ENCODE results near the gene TOP2A.
A peak's percentile ranks its signal among the peaks of the same experiment; 100 is the strongest.

TOP2A gene

DNA sequence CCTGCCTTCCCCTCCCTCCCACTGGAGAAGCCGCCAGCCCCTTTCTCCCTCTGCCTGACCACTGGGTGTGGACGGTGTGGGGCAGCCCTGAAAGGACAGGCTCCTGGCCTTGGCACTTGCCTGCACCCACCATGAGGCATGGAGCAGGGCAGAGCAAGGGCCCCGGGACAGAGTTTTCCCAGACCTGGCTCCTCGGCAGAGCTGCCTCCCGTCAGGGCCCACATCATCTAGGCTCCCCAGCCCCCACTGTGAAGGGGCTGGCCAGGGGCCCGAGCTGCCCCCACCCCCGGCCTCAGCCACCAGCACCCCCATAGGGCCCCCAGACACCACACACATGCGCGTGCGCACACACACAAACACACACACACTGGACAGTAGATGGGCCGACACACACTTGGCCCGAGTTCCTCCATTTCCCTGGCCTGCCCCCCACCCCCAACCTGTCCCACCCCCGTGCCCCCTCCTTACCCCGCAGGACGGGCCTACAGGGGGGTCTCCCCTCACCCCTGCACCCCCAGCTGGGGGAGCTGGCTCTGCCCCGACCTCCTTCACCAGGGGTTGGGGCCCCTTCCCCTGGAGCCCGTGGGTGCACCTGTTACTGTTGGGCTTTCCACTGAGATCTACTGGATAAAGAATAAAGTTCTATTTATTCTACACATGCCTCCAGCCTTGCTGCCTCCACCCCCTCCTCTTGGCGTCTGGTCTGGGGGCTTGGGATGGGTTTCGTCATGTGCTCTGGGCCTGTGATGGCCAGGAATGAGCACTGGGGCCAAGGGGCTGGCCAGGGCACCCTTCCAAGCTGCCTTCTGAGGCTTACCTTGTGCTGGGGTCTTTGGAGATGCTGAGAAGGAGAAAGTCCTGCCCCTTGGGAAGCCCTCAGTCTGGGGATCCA is 60.5 kb downstream of the TOP2A start:
- DNase-seq, result no peak

DNA sequence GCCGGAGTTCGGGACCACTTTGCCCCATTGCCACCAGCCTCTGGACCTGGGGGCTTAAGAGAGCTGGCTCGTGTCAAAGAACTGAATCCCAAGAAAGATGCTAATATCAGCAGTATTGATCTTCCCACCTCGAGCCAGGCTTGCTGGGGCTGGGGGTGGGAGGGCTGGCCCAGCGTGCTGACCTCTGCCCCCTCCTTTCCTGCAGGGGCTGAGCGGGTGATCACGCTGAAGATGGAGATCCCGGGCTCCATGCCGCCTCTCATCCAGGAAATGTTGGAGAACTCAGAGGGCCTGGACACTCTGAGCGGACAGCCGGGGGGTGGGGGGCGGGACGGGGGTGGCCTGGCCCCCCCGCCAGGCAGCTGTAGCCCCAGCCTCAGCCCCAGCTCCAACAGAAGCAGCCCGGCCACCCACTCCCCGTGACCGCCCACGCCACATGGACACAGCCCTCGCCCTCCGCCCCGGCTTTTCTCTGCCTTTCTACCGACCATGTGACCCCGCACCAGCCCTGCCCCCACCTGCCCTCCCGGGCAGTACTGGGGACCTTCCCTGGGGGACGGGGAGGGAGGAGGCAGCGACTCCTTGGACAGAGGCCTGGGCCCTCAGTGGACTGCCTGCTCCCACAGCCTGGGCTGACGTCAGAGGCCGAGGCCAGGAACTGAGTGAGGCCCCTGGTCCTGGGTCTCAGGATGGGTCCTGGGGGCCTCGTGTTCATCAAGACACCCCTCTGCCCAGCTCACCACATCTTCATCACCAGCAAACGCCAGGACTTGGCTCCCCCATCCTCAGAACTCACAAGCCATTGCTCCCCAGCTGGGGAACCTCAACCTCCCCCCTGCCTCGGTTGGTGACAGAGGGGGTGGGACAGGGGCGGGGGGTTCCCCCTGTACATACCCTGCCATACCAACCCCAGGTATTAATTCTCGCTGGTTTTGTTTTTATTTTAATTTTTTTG is 61.6 kb downstream of the TOP2A start:
- no peak for DNase-seq

DNA sequence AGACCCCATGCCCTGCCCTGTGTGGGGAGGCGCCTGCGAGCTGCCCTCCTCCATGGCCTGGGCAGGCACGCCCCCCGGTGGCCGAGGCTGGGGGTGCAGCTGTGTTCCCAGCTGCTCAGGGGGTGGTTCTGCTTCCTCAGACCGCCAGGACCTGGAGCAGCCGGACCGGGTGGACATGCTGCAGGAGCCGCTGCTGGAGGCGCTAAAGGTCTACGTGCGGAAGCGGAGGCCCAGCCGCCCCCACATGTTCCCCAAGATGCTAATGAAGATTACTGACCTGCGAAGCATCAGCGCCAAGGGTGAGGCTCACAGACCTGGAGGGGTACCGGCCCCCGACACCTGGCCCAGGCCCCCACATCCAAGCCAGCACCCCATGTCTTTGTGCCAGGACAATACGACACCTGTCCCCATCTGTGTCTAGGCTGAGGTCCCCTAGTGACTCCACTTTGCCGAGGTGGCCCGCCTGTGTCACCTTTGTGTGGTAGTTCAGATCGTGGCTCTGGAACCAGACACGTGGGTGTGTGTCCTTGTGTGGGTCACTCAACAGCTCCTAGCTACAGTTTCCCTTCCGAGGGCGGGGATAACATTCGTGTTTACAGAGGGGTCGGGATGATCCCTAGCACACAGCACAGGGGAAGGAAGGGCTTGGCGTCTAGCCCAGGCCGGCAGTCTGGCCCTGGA is 62.4 kb downstream of the TOP2A start:
- DNase-seq, result peak; percentile 44

DNA sequence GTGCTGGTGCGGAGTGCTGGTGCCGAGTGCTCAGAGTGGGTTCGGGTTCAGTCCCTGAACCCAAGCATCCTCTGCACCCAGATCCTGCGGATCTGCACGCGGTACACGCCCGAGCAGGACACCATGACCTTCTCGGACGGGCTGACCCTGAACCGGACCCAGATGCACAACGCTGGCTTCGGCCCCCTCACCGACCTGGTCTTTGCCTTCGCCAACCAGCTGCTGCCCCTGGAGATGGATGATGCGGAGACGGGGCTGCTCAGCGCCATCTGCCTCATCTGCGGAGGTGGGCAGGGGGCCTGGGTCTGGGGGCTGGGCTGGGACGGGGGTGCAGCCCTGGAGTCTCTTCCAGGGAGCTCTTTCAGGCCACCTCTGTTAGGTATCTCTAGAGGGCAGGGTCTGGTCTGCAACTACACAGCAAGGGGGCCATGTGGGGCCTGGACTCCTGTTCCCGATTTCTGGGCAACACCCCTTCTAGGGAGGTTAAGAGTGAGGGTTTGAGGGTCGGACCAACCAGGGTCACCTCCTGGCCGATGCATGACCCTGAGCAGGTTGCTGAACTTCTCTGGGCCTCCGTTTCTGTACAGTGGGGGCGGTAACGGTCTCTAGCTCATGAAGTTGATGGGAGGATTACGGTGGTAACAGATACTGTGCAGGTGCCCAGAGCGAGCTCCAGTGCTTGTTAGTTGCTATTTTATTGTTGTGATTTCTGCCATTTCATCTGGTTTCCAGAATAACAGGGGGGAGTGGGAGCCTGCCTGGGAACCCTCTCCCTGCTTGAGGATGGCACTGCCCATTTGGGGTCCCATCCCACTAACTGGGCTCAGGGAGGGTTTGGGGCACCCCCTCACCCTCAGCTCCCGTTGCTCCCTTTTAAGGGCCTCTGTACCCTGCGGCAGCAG is 63.2 kb downstream of the TOP2A start:
- no peak for DNase-seq

DNA sequence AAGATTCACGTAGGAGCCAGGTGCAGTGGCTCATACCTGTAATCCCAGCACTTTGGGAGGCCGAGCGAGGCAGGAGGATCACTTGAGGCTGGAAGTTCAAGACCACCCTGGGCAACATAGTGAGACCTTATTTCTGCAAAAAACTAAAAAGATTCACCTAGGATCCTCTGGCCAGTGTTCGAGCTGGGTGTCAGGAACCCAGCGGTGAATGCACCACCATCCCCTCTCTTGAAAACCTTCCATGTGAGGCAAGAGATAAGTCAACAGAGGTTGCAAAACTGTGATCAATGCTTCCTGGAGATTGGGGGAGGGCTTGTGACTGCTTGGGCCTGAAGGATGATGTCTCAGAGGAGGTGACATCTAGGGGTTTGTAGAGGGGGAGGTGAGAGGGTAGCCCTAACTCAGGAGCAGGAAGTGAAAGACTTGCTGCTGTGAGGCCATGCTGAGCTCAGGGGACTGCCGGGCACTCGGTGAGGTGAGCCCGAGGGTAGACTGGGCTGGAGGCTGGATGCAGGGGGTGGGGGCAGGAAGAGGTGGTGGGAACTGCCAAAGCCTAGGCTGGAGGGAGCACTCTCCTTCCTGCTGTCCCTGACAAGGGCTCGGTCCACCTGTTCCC is 64.8 kb downstream of the TOP2A start:
- DNase-seq, result no peak

DNA sequence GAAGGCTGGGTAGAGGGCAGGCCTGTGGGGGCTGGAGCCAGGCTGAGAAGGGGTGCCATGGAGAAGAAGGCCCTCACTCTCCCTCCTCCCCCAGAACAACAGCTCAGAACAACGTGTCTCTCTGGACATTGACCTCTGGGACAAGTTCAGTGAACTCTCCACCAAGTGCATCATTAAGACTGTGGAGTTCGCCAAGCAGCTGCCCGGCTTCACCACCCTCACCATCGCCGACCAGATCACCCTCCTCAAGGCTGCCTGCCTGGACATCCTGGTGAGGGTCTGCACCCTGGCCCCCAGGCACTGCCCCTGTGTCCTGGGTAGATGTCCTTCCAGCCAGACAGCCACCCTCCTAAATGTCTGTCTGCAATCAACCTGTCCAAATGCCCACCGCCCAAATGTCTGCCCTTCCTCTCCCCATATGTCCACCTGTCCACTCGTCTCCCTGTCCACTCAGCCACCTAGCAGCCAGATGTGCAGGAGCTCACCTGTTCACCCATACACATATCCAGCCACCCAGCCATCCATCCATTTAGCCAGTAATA is 65.4 kb downstream of the TOP2A start:
- no peak for DNase-seq

DNA sequence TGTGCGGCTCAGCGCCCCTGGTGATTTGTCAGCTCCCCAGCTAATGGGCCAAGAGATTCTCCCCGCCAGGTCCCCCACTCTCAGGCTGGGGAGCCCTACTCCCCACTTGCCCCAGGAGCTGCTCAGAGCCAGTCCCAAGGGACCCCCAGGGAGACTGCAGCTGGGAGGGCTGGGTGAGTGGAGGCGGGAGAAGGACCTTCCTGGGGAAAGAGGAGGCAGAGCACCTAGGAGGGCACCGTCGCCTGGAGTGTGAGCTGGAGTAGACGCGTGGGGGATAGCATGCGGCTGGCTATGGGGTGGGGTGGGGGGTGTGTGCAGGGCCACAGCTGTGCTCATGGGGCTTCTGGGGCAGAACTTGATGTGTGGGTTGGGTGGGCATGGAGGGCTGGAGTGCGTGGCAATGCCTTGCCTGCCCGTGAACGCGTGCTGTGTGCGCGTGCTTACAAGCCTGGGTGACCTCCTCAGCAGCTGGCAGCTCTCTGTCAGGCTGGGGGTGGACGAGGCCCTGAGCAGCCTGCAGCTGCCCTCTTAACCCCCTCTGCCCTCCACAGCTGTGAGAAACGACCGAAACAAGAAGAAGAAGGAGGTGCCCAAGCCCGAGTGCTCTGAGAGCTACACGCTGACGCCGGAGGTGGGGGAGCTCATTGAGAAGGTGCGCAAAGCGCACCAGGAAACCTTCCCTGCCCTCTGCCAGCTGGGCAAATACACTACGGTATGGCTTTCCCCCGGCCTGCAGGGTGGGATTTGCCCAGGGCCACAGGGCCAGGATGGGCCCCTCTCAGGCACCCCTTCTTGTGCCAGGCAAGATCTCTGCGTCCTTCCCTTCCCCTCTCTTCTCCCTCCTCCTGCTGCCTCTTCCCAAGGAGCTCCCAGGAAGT is 66.1 kb downstream of the TOP2A start:
- DNase-seq, result no peak

DNA sequence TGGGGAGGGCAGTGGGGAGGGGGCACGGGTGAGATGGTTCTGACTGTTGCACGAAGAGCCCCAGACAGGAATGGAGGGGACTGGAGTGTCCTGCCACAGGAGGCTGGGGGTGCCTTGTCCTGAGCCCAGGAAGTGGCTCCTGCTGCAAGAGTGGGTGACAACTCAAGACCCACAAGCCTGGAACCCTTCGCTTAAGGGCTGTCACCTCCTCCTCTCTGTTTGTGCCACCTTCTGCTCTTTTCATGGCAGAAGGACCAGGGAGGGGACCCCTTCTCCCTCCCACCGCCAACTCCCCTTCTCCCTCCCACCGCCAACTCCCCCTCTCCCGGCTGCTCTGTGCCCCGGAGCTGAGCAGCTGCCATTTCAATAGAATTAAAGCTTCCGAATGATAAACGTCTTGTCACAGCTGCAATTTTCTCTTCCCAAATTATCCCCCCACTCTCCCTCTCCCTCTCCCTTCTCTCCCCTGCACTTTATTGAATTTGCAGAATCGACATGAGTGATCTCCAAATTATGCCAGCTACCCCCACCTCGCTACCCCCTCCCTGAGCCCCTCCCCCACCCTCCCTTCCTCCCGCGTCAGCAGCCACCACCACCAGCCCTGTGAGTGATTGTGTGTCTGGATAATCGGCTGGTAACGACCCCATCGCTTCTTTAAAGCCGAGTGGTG is 66.9 kb downstream of the TOP2A start:
- DNase-seq, result no peak

DNA sequence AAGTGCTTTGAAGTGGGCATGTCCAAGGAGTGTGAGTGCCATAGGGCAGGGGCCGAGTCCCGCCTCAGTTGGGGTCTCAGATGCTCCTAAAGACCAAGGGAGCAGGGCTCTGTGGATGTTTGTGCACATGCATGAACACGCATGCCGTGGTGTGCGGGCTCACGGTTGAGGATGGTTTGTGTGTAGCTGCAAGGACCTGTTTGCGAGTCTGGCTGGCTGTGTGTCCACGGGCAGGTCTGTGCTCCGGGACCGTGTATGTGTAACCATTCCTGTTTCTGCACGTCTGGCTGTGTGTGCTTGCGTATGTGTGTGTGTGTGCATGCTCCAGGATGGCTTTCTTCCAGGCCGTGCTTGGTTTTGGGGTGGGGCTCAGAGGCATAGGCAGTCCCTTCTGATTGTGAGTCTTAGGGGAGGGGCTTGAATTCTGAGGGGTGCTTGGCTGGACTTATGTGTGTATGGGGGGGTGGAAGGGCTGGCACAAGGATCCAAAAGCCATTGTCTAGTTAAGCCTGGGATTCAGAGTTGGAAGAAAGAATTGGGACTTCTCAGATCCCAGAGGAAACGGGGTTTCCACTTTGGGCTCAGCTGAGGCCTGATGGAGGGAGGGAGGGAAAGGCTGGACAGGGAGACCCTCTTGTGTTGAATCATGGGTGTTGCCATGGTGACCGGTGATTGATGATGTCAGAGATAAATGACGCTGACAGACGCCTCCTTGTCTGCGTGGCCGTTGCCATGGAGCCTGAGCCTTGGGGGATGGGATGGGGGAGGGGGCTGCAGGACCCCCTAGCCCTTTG is 67.6 kb downstream of the TOP2A start:
- DNase-seq, result no peak

DNA sequence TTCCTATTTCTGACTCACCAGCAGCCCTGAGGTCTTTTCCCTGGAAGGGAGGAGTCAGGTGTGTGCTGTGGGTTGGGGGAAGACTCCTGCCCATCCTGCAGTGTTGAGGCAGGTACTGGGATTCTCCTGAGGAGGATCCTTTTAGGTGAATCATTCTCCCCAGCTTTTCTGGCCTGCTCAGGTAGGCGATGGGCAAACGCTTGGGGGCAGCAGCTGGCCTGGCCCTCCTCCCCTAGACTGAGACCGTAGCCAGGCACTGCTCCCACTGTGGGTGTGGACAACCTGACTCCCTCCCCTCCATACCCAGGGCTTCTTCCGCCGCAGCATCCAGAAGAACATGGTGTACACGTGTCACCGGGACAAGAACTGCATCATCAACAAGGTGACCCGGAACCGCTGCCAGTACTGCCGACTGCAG is 68.2 kb downstream of the TOP2A start:
- no peak for DNase-seq

DNA sequence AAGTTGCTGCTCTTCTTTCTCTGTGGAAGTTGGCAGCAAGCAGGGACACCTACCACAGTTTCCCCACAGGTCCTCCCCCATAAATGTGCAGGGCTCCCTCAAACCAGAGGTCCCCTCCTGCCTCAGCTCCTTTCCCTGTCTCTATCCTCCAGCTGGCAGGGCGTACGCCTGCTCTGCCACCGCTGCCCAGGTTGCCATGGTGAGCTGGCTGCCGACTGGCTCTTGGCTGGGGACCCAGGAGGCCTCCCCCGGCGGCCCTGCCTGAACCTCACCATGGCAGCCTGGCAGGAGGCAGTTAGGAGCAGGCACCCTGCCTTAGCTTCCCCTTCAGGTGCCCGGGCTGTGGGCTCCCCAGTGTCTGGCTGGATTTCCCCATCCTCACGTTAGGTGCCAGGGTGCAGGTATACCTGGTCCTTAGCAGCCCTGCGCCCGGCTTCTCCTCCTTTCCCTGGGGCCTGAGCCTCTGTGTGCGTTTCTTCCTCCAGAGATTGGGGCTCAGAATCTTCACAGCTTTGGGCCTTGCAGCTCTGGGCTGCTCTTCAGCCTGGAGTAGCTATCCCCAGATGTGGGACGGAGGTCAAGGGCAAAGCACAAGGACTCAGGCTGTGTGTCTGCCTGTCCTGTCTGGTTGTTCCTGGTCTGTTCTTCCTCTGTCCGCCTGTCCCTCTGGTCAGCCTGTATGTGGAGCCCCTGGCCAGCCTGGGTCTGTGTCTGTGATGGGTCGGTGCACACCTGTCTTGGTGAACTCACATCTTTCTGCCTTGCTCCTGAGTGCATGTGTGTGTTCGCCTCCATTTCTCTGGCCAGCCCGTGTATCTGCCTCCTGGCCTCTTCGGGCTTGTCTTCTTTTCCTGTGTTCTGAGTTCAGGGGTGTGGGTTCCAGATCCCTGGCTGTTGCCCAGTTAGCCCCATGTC is 68.9 kb downstream of the TOP2A start:
- no peak for DNase-seq

DNA sequence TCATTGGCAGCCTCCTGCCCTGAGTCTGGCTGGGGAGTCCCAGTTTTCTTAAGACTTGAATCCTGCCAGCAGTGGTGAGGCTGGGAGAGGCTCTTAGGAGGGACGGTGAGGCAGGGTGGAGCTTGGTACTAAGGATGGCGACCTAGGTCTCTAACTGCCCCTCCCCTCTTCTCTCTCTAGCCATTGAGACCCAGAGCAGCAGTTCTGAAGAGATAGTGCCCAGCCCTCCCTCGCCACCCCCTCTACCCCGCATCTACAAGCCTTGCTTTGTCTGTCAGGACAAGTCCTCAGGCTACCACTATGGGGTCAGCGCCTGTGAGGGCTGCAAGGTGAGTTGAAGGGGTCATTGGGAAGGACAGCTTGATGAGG is 69.6 kb downstream of the TOP2A start:
- DNase-seq, result no peak

DNA sequence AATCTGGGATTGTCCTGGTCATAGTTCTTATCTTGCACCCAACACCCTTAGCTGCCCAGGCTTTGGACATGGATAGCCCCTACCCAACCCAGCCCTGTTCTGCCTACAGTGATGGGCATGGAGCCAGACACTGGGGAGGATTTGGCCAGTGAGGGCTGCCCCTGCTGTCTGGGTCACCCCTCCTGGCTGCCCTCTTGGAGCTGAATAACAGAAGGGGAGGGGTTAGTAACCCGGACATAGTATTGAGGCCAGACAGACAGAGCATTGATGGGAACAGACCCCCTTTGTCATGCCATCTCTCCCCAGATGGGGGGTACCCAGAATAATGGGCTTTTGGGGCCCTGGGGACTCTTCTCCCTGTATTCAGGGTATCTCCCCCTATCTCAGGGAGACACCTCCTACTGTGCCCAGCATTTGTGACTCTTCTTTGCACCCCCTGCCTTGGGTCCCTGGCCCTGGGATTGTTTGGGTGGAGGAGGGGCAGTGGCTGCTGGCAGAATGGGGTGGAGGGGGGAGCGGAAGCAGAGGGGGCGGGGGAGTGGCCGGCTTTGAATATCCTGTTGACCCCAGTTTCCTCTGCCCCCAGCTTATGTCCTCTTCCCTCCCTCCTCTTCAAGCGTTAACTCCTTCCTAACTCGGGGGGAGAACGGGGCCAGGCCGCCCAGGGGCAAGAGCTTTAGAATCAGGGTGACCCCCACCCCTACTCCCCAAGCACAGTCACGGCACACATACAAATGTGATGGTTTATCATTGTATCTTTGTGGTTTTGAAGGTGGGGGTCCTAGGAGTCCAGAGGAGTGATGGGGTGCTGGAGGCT is 70.2 kb downstream of the TOP2A start:
- no peak for DNase-seq

DNA sequence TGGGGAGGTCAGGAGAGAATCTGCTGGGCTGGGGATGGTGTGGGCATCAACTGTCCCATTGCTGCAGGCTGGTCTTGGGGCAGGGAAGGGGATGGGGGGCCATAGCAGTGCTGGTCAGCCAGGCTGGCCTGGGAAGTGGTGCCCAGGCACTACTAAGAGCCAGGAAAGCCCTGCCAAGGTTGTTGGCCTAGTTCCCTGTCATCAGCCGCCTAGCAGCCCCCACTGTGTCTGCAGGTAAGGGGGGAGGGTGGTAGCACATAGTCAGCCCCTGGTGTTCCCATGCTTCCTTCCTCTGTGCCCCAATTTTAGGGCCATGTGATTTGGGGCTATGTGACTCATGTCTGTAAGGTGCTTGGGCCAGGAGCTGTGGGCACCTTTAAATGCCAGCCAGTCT is 70.9 kb downstream of the TOP2A start:
- no peak for DNase-seq

DNA sequence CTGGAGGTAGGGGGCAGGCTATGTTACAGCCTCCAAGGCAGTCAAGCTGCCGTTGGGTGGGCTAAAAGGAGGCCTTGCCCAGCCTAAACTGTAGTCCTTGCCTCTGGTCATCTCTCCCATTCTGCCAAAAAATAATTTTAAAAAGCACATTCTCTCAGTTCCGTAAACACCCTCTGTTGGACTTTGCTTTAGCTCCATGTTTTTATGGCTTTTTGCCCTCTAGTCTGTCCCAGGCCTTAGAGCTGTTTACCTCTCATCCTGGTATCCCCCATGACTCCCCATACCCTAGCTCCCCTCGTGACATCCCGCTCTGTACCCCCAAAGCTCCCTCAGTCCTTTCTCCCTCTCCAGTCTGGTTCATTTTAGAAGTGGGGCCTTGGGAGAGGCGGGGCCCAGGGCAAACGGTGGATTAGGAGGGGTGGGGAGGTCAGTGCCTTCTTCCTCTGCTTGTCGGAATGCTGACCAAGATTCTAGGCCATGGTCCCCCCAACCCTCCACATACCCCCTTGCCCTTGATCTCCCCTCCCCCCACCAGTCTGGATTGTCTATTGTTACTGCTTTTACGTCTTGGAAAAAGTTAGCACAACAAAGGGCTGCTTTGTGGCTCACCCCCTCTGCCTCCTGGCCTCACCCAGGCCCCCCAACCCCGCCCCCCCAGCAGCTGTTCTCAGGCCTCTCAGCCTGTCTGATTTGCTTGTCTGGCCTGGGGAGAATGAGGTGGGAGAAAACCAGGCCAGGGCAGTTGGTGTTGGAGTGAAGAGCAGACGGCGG is 71.5 kb downstream of the TOP2A start:
- no peak for DNase-seq

Measured in EL (cell line).